OCI-LY7 (cell line): ENCODE results near the gene PIGH.
"Not testable (repeated sequence)": the region's sequence is repeated elsewhere in the genome, so short reads cannot be mapped to it uniquely, and the experiment has no call there.

ENCODE experiments used
- EZH2phosphoT487 ChIP-seq: fragments of 200-600 bp; sonication (generic); IDR thresholded peaks from 2 replicates; pipeline ENCODE4 v1.6.1; 2018; ENCODE audit warnings: low read depth, borderline replicate concordance, mild to moderate bottlenecking, mixed run types, antibody characterized with exemption, low read length, moderate library complexity, mixed read lengths
- TF ChIP-seq, protein P1 (sequence below): fragments of 200-600 bp; sonication (generic); conservative IDR thresholded peaks from 2 replicates; pipeline ENCODE4 v1.5.1; 2014; ENCODE audit warnings: mild to moderate bottlenecking, antibody characterized with exemption, low read length, moderate library complexity, mixed read lengths

GRCh38 chr14:67593650-67594049, 6.4 kb downstream of the PIGH start:
- TF ChIP-seq, protein P1, sequence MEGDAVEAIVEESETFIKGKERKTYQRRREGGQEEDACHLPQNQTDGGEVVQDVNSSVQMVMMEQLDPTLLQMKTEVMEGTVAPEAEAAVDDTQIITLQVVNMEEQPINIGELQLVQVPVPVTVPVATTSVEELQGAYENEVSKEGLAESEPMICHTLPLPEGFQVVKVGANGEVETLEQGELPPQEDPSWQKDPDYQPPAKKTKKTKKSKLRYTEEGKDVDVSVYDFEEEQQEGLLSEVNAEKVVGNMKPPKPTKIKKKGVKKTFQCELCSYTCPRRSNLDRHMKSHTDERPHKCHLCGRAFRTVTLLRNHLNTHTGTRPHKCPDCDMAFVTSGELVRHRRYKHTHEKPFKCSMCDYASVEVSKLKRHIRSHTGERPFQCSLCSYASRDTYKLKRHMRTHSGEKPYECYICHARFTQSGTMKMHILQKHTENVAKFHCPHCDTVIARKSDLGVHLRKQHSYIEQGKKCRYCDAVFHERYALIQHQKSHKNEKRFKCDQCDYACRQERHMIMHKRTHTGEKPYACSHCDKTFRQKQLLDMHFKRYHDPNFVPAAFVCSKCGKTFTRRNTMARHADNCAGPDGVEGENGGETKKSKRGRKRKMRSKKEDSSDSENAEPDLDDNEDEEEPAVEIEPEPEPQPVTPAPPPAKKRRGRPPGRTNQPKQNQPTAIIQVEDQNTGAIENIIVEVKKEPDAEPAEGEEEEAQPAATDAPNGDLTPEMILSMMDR: not testable (repeated sequence)
- TF ChIP-seq EZH2phosphoT487: not testable (repeated sequence)
